HG02763 (cell line): ENCODE results near the gene NCAPH2.
A peak's percentile ranks its signal among the peaks of the same experiment; 100 is the strongest.
"Not testable (repeated sequence)": the region's sequence is repeated elsewhere in the genome, so short reads cannot be mapped to it uniquely, and the experiment has no call there.

Experiments
- ATAC-seq: cut with Tn5 transposase; IDR thresholded peaks from one replicate; pipeline ENCODE4 v1.9.1; 2021; ENCODE audit warnings: mild to moderate bottlenecking, moderate library complexity; ENCODE audit not compliant: unreplicated experiment

Gene NCAPH2

GRCh38 chr22:50516891-50517290 is 8.9 kb downstream of the NCAPH2 start:
- ATAC-seq = no peak

- ATAC-seq = no peak
These were observed 9.7 kb downstream of the NCAPH2 start for GRCh38 chr22:50517495-50518260.

GRCh38 chr22:50518606-50519005 is 10.6 kb downstream of the NCAPH2 start:
- no peak for ATAC-seq

- ATAC-seq = no peak
These were observed 11.1 kb downstream of the NCAPH2 start for GRCh38 chr22:50519151-50519550.

- not testable (repeated sequence) for ATAC-seq
These were observed 12.2 kb downstream of the NCAPH2 start for GRCh38 chr22:50520184-50520583.

- ATAC-seq = no peak
These were observed 12.9 kb downstream of the NCAPH2 start for GRCh38 chr22:50520826-50521453.

- no peak for ATAC-seq
These were observed 13.7 kb downstream of the NCAPH2 start for GRCh38 chr22:50521710-50522109.

- no peak for ATAC-seq
These were observed 14.3 kb downstream of the NCAPH2 start for GRCh38 chr22:50522208-50522805.

GRCh38 chr22:50522806-50523438 is 14.9 kb downstream of the NCAPH2 start:
- ATAC-seq = no peak

GRCh38 chr22:50523458-50523805 is 15.4 kb downstream of the NCAPH2 start:
- no peak for ATAC-seq

- ATAC-seq = no peak
These were observed 16.0 kb downstream of the NCAPH2 start for GRCh38 chr22:50523806-50524675.

- no peak for ATAC-seq
These were observed 16.7 kb downstream of the NCAPH2 start for GRCh38 chr22:50524676-50525103.

- peak; percentile 41 for ATAC-seq
These were observed 17.3 kb downstream of the NCAPH2 start, which contains the start of gene SCO2 for GRCh38 chr22:50525104-50525857. Gene SCO2, minus strand, starts transcription at chr22:50525598. Its CDS starts 1,187 bp downstream, at chr22:50524411.

- ATAC-seq = peak; percentile 27
These were observed 17.8 kb downstream of the NCAPH2 start for GRCh38 chr22:50525858-50526107.

- peak; percentile 33 for ATAC-seq
These were observed 18.2 kb downstream of the NCAPH2 start for GRCh38 chr22:50526108-50526833.

- no peak for ATAC-seq
These were observed 19.1 kb downstream of the NCAPH2 start for GRCh38 chr22:50526834-50527801.

- no peak for ATAC-seq
These were observed 20.1 kb downstream of the NCAPH2 start for GRCh38 chr22:50527921-50528681.
